Measurements from ENCODE around the gene MAP3K8. TPM values are rescaled to one million over a fixed set of nuclear protein-coding genes. Genes with fewer than 3 reads are reported as not detected.
A peak's percentile ranks its signal among the peaks of the same experiment; 100 is the strongest.

Gene MAP3K8
- total RNA-seq, 1 donor: 12.8 TPM

DNA sequence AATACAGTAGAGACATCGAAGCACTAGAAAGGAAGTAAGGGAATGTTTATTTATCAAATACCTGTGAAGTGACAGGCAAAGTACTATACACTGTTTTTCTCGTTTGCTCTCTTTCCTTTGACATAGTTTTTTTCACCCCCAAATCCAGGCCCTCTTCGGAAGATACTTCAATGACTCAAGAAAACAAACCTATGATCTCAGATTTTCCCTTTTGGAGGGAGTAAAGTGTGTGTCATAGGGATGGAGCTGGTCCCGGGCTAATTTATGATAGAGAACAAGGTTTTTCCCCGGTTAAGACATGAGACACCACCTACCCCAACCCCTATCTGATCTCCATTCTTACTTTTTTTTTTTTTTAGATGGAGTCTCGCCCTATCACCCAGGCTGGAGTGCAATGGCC, 61.7 kb downstream of the MAP3K8 start:
- peak; percentile 17 for DNase-seq (ENCODE audit: low read depth)
- H3K4me3 ChIP-seq (ENCODE audit: low read depth, low read length): no peak overlapping the region

DNA sequence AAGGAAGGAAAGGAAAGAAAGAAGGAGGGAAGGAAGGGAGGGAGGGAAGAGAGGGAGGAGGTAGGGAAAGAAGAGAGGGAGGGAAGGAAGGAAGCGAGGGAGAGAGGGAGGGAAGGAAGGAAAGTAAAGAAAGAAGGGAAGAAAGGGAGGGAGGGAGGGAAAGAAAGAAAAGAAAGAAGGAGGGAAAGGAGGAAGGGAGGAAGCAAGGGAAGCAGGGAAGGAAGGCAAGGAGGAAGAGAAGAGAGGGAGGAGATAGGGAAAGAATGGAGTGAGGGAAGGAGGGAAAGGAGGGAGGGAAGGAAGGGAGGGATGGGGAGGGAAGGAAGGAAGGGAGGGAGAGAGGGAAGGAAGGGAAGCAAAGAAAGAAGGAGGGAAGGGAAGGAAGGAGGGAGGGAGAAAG, 65.8 kb downstream of the MAP3K8 start:
- no peak overlapping the region for H3K4me3 ChIP-seq (ENCODE audit: low read depth, low read length)
- DNase-seq (ENCODE audit: low read depth): no peak
- TF ChIP-seq, protein P1, sequence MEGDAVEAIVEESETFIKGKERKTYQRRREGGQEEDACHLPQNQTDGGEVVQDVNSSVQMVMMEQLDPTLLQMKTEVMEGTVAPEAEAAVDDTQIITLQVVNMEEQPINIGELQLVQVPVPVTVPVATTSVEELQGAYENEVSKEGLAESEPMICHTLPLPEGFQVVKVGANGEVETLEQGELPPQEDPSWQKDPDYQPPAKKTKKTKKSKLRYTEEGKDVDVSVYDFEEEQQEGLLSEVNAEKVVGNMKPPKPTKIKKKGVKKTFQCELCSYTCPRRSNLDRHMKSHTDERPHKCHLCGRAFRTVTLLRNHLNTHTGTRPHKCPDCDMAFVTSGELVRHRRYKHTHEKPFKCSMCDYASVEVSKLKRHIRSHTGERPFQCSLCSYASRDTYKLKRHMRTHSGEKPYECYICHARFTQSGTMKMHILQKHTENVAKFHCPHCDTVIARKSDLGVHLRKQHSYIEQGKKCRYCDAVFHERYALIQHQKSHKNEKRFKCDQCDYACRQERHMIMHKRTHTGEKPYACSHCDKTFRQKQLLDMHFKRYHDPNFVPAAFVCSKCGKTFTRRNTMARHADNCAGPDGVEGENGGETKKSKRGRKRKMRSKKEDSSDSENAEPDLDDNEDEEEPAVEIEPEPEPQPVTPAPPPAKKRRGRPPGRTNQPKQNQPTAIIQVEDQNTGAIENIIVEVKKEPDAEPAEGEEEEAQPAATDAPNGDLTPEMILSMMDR (IDR thresholded peaks at IDR 0.05; ENCODE audit: insufficient read depth, low read length): no peak

More for the DNA sequence above, 61.7 kb downstream of the MAP3K8 start:
- TF ChIP-seq, protein P1 (IDR thresholded peaks at IDR 0.05; ENCODE audit: insufficient read depth, low read length): no peak

- TF ChIP-seq, protein P1 (IDR thresholded peaks at IDR 0.05; ENCODE audit: insufficient read depth, low read length): no peak
- DNase-seq (ENCODE audit: low read depth): no peak
Measured at GRCh38 chr10:30500534-30500933, 66.5 kb downstream of the MAP3K8 start.

DNA sequence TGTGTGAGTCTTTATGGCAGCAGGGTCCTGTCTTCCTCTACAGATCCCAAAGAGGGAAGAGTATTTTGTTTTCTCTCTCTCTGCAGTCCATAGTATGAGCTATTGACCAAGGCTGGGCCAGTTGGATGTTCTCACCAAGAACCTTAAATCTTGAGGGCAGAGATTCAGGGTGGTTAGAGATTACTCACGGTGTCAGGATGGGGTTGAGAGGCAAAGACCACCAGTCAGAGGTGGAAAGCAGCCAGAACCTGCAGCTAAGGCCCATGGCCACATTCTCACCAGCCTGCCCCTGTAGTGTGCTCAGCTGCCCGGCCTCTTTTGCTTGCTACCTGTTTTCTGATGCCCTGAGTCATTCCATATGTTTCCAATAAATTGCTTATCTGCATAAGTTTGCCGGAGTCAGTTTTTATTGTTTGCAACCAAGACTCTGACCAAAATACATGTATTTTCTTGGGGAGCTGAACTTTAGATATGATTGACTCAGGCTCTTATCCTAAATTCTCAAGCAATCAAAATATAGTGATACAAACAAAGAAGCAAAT, 67.0 kb downstream of the MAP3K8 start:
- DNase-seq (ENCODE audit: low read depth): peak; percentile 41
- no peak overlapping the region for H3K4me3 ChIP-seq (ENCODE audit: low read depth, low read length)
- TF ChIP-seq, protein P1 (IDR thresholded peaks at IDR 0.05; ENCODE audit: insufficient read depth, low read length): no peak

More at GRCh38 chr10:30500534-30500933, 66.5 kb downstream of the MAP3K8 start:
- no peak overlapping the region for H3K4me3 ChIP-seq (ENCODE audit: low read depth, low read length)

DNA sequence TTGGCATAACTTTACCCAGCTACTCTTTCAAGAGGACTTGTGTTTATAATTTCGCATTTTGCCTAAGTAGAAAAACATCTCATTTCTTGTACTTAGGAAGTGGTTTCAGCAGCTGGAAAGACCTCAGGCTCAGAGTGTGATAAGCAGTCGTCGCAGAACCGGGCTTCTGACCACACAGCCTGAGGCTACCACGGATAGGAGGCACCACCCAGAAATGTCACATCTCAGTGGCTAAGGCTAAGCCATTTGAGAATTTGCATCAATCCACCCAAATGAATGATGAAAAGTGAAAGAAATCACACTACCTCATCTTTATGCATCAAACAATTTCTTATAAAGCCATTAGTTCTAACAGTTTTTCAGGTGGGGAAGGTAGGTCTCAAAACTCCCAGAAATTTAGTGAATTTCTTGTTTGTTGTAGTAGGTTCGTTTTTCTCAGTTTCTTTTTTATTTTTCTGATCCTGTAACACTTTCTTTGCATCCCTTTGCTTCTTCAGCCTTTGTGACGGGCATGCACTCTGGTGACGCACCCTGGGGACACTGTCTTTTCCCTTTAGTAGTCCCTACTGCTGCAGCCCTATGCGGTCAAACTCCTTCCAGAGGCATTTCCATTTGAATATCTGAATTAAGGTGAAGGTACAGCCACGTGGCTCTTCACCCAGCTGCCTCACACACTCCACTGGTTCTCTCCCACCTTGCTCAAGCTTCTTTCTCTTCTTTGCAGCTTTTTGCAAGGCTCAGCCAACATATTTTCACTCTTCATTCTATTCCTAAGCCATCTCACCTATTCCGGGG, 68.5 kb downstream of the MAP3K8 start:
- peak; percentile 54 for DNase-seq (ENCODE audit: low read depth)
- TF ChIP-seq, protein P1 (IDR thresholded peaks at IDR 0.05; ENCODE audit: insufficient read depth, low read length): no peak
- H3K4me3 ChIP-seq (ENCODE audit: low read depth, low read length): no peak overlapping the region

- TF ChIP-seq, protein P1 (IDR thresholded peaks at IDR 0.05; ENCODE audit: insufficient read depth, low read length): no peak
- no peak overlapping the region for H3K4me3 ChIP-seq (ENCODE audit: low read depth, low read length)
- DNase-seq (ENCODE audit: low read depth): no peak
Measured at GRCh38 chr10:30503700-30504266, 69.8 kb downstream of the MAP3K8 start.

All from fibroblast of the aortic adventitia (primary cell).